ENCODE results near the gene CALCA. TPM values are rescaled to one million over a fixed set of nuclear protein-coding genes. Genes with fewer than 3 reads are reported as not detected.
A peak's percentile ranks its signal among the peaks of the same experiment; 100 is the strongest.

CALCA gene
- total RNA-seq = not detected
- not detected for polyA plus RNA-seq
- long read RNA-seq, donor 1 = 0 reads
- long read RNA-seq, donor 2 = 0 reads
- long read RNA-seq, donor 3 = 0 reads
- long read RNA-seq, donor 4 = 0 reads
- long read RNA-seq, donor 5 = 0 reads
- long read RNA-seq, donor 6 = 0 reads
- long read RNA-seq, donor 7, partial matches to known transcripts = 11 of 17 reads
- long read RNA-seq, donor 7, other reads (novel, unspliced or antisense) = 6 of 17 reads
- long read RNA-seq, donor 8 = 0 reads
- long read RNA-seq, donor 9 = 0 reads
- long read RNA-seq, donor 10 = 0 reads

DNA sequence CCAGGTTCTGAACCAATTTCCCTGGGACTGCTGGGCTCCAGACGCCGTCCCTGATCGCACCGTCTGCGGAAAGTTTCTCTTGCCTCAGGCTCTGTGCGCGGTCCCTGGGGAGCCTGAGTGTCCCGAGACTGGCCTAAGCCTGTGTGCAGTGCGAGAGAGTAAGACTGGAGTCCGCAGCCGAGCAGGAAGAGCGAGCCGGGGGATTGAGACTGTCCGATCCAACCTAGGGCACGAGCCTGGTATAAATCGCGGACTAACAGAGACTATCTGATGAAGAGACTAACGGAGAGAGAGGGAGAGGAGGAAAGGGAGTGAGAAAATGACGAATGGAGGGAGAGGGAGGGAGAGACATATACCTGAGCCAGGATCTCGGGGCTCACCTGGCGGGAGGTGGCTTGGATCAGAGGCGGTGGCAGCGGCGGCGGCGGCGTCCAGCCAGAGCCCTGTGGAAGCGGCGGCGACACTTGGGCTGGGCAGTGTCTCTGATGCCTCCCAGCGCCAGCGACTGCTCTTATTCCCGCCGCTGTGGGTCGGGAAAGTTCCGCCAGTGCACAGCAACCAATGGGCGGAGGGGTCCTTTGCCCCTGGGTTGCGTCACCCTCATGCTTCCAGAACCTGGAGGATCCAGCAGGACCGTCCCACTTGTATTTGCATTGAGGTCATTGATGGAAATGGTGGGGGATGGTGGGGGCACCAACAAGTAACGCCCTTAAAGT lies at the start of gene CALCA:
Gene CALCA (minus strand): TSS at position 487 of the 716 bp plus-strand sequence. CDS start 1,159 bp downstream, outside the sequence.
- peak in 1 of 2 donors; percentile 23 for DNase-seq
- Histone ChIP-seq H3K4me1 (peaks cover 11 to 41% (median 34%) of the 10 kb centered on the region in 4 donors), H3K27ac (no peak within 1 kb of the TSS), H3K9me3 (no peaks in the 10 kb centered on the region), H3K27me3 (peaks cover 18 to 95% (median 77%) of the 10 kb centered on the region in 3 donors), H3K36me3 (no peaks in the 10 kb centered on the region), H3K4me3 (peak within 1 kb of the TSS in 2 of 4 donors; percentile 11 to 22)
- 4 to 12% (median 7%) methylated on average over 40 of the region's 40 CpGs for WGBS, 5 donors
- TF ChIP-seq POLR2A (IDR thresholded peaks at IDR 0.05) (no peak), EP300 (IDR thresholded peaks at IDR 0.05) (no peak), CTCF (IDR thresholded peaks at IDR 0.05) (no peak)
- intact Hi-C loops (cut with DNase I; ENCODE audit: low total_unique reads) = no loop called here

GRCh38 chr11:15016200-15016599 lies 44.0 kb upstream of the CALCA start:
- TF ChIP-seq CTCF (IDR thresholded peaks at IDR 0.05) (no peak), POLR2A (IDR thresholded peaks at IDR 0.05) (no peak), EP300 (IDR thresholded peaks at IDR 0.05) (no peak), POLR2AphosphoS5 (IDR thresholded peaks at IDR 0.05) (no peak)
- intact Hi-C loops (cut with DNase I; ENCODE audit: low total_unique reads) = no loop called here

DNA sequence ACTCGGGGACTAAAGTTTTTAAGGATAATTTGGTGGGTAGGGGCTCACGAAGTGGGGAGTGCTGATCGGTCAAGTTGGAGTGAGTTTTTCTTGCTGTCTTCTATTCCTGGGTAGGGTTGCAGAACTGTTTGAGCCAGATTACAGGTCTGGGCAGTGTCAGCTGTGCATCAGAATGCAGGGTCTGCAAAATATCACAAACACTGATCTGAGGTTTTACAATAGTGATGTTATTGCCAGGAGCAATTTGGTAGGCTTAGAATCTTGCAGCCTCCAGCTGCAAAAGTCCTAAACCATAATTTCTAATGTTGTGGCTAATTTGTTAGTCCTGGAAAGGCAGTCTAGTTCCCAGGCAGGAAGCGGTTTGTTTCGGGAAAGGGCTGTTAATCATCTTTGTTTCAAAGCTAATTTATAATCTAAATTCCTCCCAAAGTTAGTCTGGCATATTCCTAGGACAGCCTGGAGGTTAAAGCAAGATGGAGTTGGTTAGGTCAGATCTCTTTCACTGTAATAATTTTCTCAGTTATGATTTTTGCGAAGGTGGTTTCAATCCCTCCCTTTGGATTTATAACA lies 39.7 kb upstream of the CALCA start:
- WGBS, 5 donors = 55 to 66% (median 59%) methylated on average over 6 of the region's 6 CpGs
- no peaks in the 10 kb centered on the region for H3K36me3 ChIP-seq

More at GRCh38 chr11:15016200-15016599, 44.0 kb upstream of the CALCA start:
- DNase-seq = no peak
- WGBS, 5 donors = 90 to 100% (median 100%) methylated on average over 1 of the region's 1 CpG
- H3K9me3 ChIP-seq = peaks cover 0 to 39% (median 16%) of the 10 kb centered on the region in 4 donors
- H3K4me1 ChIP-seq = no peaks in the 10 kb centered on the region
- H3K27me3 ChIP-seq = no peaks in the 10 kb centered on the region
- H3K27ac ChIP-seq = no peak overlapping the region
- H3K4me3 ChIP-seq = no peak overlapping the region
- H3K36me3 ChIP-seq = no peaks in the 10 kb centered on the region

More for the DNA sequence above, 39.7 kb upstream of the CALCA start:
- Histone ChIP-seq H3K4me3 (no peak overlapping the region), H3K9me3 (peaks cover 0 to 15% (median 8%) of the 10 kb centered on the region in 4 donors), H3K27me3 (no peaks in the 10 kb centered on the region), H3K4me1 (no peaks in the 10 kb centered on the region), H3K27ac (no peak overlapping the region)
- peak in 1 of 2 donors; percentile 11 for DNase-seq
- intact Hi-C loops (cut with DNase I; ENCODE audit: low total_unique reads) = no loop called here
- TF ChIP-seq EP300 (IDR thresholded peaks at IDR 0.05) (no peak), CTCF (IDR thresholded peaks at IDR 0.05) (no peak), POLR2A (IDR thresholded peaks at IDR 0.05) (no peak), POLR2AphosphoS5 (IDR thresholded peaks at IDR 0.05) (no peak)
